Fibroblast of villous mesenchyme (primary cell): ENCODE measurements around the gene RBM10. TPM values are rescaled to one million over a fixed set of nuclear protein-coding genes. Genes with fewer than 3 reads are reported as not detected.

Experiments
- DNase-seq: peaks from one replicate; pipeline ENCODE4 v3.0.0-alpha.2; 2010; ENCODE audit warnings: low read depth
- H3K4me3 ChIP-seq: 2 replicates; pipeline ENCODE4 v1.5.1; 2011; ENCODE audit warnings: low read depth, mild to moderate bottlenecking, low read length
- total RNA-seq: library from RNA; depleted of rRNA; stranded (reverse); fragments of >200 nt; gene quantifications from 2 replicates; pipeline ENCODE4 v1.2.3, GENCODE V29; 2012
- TF ChIP-seq, protein P1 (sequence below): IDR thresholded peaks from 2 replicates; pipeline ENCODE4 v1.5.1; 2012; ENCODE audit warnings: low read depth, mild to moderate bottlenecking, low read length; ENCODE audit not compliant: insufficient read depth

RBM10 gene
- total RNA-seq, 1 donor = 49.2 TPM

DNA sequence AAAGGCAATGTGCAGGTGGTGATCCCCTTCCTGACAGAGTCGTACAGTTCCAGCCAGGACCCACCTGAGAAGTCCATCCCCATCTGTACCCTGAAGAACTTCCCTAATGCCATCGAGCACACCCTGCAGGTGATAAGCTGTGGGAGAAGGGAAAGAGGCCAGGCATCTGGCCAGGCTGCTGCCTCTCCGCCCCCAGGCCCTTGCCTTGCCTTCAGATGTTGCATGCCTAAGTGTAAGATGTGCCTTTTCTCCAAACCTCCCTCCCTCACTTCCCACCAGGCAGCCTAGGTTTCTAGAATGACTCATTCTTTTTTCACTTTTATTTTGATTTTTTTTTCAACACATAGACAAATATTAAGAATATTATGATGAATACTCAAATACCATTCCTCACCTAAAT lies 61.3 kb downstream of the RBM10 start:
- no peak overlapping the region for H3K4me3 ChIP-seq
- TF ChIP-seq, protein P1, sequence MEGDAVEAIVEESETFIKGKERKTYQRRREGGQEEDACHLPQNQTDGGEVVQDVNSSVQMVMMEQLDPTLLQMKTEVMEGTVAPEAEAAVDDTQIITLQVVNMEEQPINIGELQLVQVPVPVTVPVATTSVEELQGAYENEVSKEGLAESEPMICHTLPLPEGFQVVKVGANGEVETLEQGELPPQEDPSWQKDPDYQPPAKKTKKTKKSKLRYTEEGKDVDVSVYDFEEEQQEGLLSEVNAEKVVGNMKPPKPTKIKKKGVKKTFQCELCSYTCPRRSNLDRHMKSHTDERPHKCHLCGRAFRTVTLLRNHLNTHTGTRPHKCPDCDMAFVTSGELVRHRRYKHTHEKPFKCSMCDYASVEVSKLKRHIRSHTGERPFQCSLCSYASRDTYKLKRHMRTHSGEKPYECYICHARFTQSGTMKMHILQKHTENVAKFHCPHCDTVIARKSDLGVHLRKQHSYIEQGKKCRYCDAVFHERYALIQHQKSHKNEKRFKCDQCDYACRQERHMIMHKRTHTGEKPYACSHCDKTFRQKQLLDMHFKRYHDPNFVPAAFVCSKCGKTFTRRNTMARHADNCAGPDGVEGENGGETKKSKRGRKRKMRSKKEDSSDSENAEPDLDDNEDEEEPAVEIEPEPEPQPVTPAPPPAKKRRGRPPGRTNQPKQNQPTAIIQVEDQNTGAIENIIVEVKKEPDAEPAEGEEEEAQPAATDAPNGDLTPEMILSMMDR = no peak
- no peak for DNase-seq

DNA sequence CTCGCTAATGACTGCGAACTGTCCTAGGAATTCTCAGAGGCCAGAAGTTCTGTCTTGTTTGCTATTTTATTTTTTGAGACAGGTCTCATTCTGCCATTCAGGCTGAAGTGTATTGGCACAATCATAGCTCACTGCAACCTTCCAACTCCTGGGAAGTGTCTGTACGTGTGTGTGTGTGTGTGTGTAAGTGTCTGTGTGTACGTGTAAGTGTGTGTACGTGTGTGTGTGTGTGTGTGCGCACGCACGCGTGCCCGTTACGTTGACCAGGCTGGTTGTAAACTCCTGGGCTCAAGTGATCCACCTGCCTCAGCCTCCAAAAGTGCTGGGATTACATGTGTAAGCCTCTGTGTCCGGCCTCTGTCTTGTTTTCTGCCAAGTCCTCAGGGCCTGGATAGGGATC lies 63.1 kb downstream of the RBM10 start:
- TF ChIP-seq, protein P1 = no peak
- no peak overlapping the region for H3K4me3 ChIP-seq
- DNase-seq = no peak

GRCh38 chrX:47209508-47210238 lies 64.7 kb downstream of the RBM10 start:
- TF ChIP-seq, protein P1 = no peak
- no peak overlapping the region for H3K4me3 ChIP-seq
- DNase-seq = no peak

DNA sequence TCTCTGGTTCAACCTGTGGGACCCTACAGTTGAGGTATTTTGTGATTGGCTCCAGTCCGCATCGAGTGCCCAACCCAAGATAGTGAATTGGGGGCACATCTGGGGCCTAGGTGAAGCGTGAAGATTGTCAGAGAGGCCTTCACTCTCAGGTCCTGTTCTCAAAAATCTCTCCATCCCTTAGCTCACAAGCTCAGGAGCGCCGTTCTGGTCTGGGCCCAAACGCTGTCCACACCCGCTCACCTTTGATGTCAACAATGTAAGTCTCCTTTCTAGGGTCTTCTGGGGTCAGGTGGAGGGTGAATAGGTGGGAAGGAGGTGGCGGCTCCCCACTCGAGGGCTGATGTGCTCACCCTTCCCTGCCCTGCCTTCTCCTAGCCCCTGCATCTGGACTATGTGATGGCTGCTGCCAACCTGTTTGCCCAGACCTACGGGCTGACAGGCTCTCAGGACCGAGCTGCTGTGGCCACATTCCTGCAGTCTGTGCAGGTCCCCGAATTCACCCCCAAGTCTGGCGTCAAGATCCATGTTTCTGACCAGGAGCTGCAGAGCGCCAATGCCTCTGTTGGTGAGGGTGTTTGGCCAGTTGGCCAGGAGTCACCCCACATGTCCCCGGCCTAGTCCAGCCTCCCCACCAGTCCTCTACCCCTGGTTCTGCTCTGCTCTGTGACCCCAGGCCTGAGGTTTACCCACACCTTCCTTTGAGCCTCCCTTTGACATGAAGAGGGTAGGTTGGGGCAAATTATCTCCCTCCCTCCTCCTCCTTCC lies 65.8 kb downstream of the RBM10 start:
- TF ChIP-seq, protein P1 = no peak
- no peak overlapping the region for H3K4me3 ChIP-seq
- DNase-seq = no peak

- no peak for DNase-seq
- TF ChIP-seq, protein P1 = no peak
- H3K4me3 ChIP-seq = no peak overlapping the region
These were observed 67.6 kb downstream of the RBM10 start for GRCh38 chrX:47212381-47213293.

GRCh38 chrX:47214435-47215077 lies 69.5 kb downstream of the RBM10 start:
- no peak overlapping the region for H3K4me3 ChIP-seq
- no peak for DNase-seq
- TF ChIP-seq, protein P1 = no peak
